ENCODE results near the gene SRF.

Gene SRF

DNA sequence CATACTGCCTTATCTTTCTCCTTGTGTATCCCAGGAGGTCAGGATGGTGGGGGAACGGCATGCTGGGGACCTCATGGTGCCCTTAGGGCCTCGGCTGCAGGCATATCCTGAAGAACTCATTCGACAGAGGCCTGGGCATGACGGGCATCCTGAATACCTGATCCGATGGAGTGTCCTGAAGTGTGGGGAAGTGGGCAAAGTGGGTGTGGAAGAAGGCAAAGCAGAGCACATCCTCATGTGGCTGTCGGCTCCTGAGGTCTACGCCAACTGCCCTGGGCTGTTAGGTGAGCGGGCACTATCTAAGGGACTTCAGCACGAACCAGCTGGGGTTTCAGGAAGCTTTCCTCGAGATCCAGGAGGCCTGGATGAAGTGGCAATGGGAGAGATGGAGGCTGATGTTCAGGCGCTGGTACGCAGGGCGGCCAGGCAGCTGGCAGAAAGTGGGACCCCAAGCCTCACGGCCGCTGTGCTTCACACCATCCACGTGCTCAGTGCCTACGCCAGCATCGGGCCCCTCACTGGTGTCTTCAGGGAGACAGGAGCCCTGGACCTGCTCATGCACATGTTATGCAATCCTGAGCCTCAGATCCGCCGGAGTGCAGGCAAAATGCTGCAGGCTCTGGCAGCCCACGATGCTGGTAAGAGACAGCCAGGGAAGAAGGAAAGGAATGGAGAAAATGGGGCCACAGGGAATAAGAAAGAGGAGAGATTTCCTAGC is 13.4 kb downstream of the SRF start:
- no peak for DNase-seq

DNA sequence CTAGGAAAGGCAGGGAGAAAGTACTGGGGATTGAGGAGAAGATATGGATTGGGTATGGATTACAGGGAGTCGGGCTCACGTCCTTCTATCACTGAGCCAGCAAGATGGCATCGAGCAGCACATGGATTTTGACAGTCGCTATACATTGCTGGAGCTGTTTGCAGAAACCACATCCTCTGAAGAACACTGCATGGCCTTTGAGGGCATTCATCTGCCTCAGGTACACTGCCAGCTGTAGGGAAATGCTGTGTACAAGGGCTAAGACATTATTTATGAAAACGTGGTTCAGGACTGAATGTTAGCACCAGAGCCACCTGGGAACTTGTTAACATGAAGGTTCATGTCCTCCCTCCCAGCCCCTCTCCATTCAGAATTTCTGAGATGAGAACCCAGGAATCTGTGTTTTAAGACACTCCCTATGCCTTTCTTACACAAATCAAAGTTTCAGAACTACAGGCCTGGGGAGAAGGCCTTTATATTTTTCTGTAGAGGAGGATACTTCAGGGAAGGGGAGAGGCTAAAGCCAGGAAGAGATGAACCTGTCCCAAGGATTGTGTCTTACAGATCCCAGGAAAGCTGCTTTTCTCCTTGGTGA is 14.4 kb downstream of the SRF start:
- no peak for DNase-seq

DNA sequence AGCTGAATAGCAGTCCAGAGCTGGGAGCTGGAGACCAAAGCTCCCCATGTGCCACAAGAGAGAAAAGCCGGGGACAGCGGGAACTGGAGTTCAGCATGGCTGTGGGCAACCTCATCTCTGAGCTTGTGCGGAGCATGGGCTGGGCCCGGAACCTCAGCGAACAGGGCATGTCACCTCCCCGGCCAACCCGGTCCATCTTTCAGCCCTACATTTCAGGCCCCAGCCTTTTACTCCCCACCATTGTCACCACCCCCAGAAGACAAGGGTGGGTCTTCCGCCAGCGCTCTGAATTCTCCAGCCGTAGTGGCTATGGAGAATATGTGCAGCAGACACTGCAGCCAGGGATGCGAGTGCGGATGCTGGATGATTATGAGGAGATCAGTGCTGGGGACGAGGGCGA is 14.9 kb downstream of the SRF start:
- DNase-seq, result no peak

DNA sequence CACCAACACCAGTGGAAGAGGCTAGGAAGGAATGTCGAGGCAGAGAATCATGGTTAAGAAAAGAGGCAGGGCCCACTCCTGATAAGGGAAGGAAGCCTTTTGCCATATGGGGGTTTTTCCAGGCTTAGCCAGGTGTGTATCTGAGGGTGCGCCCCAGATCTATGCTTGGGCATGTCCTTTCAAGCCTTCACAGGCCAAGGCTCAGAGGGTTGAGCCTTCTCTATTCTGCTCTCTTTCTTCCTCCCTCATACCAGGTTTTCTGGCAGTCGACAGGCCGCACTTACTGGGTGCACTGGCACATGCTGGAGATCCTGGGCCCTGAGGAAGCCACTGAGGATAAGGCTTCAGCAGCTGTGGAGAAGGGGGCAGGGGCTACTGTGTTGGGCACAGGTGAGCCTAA is 15.6 kb downstream of the SRF start:
- DNase-seq, result no peak

DNA sequence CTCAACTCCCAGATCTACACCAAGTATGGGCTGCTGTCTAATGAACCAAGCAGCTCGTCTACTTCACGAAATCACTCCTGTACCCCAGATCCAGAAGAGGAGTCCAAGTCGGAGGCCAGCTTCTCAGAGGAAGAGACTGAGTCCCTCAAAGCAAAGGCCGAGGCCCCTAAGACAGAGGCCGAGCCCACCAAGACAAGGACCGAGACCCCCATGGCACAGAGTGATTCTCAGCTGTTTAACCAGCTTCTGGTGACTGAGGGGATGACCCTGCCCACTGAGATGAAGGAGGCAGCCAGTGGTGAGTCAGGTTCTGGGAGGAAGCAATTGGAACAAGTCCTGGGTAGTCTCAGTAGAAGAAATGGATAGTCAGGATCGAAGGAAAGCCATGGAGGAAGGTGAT is 16.8 kb downstream of the SRF start:
- DNase-seq, result no peak

DNA sequence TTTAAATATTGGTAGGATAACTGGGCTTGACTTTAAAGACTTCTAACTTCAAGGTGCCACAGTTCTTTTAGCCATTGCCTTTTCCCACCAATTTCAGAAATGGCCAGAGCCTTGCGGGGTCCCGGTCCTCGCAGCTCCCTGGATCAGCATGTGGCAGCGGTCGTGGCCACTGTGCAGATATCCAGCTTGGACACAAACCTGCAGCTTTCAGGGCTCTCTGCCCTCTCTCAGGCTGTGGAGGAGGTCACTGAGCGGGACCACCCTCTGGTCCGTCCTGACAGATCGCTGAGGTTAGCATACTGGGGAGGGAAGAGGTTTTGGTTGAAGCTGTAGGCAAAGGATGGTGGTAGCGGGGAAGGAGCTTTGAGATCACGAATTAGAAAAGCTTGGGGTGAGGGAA is 17.4 kb downstream of the SRF start:
- DNase-seq, result no peak

DNA sequence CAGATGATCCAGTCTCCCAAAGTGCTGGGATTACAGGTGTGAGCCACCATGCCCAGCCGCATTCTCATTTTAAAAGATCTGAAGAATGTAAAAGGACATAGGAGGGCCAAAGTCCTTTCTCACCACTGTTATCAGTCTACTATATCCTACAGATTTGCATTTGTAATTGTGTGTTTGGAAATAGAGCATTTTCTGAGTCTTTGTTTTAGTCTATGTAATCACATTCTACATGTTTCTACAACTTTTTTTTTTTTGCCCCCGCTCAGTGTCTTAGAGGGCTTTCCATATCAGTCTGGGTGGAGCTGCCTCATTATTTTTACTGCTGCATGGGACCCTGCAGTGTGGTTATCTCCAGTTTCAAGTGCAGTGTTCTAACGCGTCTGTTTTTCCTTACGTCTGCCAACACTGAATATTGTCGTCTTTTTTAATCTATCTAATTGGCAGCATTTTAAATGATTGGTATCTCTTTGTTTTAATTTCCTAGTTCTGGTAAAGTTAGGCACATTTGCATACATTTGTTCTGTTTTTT is 18.8 kb downstream of the SRF start:
- DNase-seq, result no peak

DNA sequence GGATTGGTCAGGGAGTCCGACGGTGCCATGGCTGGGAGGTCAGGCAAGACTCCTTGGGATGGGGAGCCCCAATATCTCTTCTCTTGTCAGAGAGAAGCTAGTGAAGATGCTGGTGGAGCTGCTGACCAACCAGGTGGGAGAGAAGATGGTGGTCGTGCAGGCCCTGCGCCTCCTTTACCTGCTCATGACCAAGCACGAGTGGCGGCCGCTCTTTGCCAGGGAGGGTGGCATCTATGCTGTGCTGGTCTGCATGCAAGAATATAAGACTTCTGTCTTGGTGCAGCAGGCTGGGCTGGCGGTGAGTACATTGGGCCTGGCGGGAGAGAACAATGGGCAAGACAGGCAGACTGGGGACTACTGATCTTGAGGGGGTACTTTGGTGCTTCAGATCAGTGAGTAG is 21.8 kb downstream of the SRF start:
- DNase-seq, result no peak

DNA sequence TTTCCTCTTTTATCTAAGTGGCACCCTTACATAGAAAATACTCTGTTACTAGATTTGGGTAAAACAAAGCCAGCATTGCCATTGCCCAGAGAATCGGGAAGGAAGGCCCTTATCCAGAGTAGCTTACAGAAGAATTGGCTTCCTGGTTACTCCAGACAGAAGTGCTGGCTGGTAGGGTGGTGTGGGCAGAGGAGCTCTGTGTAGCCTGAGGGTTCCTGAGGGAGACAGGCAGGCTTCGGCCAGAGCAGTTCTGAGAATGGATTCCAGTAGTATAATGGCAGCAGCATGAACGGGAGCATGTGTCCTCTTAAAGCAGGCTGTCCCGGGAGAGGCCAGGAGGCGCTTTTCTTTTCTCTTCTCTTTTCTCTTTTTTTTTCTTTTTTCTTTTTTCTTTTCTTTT is 22.9 kb downstream of the SRF start:
- no peak for DNase-seq

DNA sequence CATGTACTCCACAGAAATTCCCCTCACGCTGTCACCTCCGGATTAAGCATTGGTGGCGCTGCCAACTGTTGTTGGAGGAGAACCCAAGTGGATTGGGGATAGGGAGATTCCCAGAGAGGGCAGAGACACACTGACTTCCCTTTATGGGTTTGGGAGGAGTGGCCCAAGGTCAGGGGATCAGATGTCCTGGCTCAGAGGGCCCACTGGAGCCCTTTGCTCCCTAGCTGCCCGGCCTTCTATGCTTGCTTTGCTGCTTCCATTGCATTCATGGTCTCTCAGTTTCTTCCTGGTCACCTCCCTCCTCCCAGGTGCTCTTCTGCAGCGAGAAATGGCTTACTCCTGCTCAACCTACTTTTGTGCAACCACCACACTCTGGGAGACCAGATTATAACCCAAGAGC is 25.3 kb downstream of the SRF start:
- DNase-seq, result no peak

DNA sequence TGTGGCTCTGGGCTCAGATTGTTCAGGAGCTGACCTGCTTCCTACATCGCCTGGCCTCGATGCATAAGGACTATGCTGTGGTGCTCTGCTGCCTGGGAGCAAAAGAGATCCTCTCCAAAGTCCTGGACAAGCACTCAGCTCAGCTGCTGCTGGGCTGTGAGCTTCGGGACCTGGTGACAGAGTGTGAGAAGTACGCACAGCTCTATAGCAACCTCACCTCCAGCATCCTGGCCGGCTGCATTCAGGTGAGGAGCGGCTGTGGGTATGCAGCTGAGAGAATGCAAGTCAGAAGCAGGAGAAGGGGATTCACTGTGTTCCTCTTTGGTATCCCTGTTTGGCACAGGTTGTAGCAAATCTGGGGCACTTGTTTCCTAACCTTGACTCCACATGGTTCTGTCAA is 28.8 kb downstream of the SRF start:
- DNase-seq, result no peak

DNA sequence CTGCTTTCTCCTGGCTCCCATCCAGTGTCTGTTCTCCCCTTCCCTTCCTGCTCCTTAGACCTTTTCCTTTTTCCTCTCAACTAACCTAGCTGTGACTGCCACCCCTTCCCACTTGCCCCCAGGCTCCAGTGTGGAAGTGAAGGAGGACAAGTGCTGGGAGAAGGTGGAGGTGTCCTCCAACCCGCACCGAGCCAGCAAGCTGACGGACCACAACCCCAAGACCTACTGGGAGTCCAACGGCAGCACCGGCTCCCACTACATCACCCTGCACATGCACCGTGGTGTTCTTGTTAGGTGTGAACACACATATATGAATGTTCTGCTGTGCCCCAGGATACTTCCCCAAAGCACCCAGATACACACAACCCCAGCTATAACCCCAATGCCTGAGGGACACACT is 29.5 kb downstream of the SRF start:
- DNase-seq, result no peak

DNA sequence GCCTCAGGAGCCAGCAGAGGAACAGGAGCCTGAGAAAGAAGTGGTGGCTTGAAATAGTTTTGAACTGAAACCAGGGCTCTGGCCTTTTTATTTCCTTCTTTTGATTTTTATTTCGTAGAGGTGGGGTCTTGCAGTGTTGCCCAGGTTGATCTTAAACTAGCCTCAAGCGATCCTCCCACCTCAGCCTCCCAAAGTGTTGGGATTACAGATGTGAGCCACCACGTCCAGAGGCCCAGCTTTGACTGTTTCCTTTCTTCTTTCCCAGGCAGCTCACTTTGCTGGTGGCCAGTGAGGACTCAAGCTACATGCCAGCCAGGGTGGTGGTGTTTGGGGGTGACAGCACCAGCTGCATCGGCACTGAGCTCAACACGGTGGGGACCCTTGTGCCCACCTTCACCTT is 31.4 kb downstream of the SRF start:
- no peak for DNase-seq

DNA sequence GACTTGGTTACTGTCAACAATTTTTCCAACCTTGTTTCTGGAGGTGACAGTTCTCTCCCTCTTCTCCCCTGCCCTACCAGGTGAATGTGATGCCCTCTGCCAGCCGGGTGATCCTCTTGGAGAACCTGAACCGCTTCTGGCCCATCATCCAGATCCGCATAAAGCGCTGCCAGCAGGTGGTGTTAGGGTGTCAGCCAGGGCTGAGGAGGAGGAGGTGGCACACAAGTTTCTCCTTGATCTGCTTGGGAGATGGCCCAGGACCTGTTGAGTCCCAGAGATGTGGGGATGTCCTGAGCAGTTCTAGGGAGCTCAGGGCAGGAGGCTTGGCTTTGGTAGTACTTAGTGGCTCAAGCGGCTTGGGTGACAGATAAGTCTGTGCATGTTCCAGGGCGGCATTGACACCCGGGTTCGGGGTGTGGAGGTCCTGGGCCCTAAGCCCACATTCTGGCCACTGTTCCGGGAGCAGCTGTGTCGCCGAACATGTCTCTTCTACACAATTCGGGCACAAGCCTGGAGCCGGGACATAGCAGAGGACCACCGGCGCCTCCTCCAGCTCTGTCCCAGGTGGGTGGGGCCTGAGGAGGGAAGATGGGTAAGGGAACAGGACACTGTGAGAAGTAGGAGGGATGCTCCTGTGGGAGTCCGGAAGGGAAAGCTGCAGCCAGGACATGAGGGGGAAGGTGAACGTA is 32.1 kb downstream of the SRF start:
- no peak for DNase-seq

DNA sequence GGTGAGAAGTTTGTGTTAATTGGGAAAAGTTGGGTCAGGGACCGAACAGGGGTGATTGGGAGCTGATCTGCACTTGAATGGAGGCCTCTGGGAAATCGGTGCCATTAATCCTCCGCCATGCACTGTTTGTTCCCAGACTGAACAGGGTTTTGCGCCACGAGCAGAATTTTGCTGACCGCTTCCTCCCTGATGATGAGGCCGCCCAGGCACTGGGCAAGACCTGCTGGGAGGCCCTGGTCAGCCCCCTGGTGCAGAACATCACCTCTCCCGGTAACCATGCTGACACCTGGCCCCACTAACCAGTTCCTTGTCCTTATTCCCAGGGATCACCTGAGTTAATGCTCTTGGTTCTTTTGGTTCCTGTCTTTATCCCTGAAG is 32.6 kb downstream of the SRF start:
- DNase-seq, result no peak

DNA sequence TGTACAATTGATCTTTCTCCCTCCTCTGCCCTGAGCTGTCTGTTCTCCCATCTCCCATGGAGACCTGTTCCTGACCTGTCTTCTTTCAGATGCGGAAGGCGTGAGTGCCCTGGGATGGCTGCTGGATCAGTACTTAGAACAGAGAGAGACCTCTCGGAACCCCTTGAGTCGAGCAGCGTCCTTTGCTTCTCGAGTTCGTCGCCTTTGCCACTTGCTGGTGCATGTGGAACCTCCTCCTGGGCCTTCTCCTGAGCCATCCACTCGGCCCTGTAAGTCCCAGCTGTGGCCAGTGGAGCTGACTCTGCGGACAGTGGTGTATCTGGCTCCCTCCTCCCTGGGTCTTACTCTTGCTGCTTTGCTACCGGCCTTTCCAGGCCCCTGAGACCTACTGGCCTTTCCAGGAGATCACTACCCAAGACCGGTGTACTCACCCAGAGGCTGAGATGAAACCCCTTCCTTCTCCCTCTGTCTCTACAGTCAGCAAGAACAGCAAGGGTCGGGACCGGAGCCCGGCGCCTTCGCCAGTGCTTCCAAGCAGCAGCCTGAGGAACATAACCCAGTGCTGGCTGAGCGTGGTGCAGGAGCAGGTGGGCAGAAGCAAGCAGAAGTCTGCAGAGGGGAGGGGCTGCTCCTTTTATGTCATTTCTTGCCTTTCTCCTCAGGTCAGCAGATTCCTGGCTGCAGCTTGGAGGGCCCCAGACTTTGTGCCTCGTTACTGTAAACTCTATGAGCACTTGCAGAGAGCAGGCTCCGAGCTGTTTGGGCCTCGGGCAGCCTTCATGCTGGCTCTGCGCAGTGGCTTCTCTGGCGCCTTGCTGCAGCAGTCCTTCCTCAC is 33.4 kb downstream of the SRF start:
- DNase-seq, result no peak

DNA sequence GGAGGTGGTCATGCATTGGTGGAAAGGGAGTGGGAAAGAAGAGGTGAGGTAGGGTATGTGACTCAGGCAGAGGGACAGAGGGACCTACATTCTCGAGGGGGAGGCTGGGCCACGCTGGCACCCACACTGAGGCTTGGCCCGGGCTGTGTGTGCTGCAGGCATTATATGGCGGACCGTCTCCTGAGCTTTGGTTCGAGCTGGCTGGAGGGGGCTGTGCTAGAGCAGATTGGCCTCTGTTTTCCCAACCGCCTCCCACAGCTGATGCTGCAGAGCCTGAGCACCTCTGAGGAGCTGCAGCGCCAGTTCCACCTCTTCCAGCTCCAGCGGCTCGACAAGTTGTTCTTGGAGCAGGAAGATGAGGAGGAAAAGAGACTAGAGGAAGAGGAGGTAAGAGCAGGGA is 34.8 kb downstream of the SRF start:
- no peak for DNase-seq

DNA sequence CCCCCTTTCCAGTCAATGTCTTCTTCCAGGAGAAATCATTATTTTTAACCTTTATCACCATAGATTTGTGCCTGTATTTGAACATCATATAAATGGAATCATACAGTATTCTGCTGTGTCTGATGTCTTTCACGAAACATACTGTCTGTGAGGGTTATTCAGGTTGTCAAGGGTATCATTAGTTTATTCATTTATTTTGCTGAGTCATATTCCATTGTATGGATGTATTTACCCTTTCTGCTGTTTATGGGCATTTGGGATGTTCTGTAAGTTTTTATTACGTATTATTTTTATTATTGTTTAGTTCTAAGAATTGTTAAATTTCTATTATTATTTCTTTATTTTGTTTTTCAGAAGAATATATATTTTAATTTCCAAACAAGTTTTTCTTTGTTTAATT is 36.2 kb downstream of the SRF start:
- no peak for DNase-seq

DNA sequence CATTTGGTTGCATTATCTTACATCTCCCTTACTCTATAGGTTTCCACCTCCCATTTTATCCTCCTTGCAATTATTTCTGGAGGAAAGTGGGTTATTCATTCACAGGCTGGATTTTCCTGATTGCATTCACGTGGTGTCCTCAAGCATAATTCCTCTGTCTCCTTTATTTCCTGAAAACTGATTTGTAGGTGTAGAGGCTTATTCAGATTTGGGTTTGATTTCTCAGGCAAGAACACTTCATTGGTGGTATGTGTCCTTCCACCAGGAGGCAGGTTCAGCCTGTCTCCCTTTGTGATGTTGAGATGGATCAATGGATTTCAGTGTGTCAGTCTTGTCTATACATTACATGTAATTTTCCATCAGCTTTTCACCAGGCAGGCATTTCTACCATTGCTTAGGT is 40.9 kb downstream of the SRF start:
- DNase-seq, result no peak

DNA sequence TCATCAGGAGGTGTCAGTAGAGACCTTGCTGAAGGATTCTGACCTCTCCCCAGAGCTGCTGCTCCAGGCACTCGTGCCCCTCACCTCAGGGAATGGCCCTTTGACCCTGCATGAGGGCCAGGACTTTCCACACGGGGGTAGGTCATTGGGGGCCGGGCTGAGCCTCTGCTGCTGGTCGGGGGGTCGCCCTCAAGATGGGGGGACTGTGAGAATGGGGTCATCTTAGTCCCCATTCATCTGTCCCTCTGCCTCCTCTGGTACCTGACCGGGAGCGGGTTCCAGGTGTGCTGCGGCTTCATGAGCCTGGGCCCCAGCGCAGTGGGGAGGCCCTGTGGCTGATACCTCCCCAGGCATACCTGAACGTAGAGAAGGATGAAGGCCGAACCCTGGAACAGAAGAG is 42.4 kb downstream of the SRF start:
- no peak for DNase-seq

DNA sequence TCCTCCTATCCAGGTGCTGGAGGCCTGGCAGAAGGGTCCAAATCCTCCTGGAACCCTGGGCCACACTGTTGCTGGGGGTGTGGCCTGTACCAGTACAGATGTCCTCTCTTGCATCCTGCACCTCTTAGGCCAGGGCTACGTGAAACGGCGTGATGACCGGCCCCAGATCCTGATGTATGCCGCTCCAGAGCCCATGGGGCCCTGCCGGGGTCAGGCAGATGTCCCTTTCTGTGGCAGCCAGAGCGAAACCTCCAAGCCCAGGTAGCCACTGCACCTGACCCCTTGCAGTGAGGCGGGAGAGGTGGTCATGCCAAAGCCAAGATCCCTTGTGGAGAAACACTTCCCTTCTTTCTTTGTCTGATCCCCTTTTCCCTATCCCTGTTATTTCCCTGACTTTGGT is 44.0 kb downstream of the SRF start:
- no peak for DNase-seq

DNA sequence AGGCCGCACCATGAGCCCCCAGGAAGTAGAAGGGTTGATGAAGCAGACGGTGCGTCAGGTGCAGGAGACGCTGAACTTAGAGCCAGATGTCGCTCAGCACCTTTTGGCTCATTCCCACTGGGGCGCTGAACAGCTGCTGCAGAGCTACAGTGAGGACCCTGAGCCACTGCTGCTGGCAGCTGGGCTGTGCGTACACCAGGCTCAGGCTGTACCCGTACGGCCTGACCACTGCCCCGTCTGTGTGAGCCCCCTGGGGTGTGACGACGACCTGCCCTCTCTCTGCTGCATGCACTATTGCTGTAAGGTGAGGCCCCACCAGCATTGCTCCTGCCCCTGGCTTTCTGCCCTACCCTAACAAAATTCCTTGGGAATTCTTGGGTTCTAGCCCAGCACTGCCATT is 45.1 kb downstream of the SRF start:
- peak; percentile 65 for DNase-seq

DNA sequence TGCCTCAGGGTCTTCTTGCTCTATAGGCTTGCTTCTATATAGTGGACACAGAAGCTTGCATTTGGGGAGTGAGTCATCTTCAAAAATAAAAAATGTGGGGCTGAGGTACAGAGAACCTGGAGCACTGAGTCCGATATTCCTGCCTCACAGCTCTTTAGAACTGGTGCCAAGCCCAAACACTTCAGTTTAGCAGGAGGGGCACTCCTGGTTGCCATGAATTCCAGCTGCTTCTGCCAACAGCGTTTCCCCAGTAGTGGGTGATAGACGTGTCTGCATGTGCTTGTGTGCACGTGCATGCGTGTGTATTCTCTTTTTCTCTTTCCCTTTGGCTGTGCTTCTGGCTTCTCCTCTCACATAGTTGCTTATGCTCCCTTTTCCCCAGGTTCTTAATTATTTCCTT is 46.3 kb downstream of the SRF start:
- DNase-seq, result no peak

DNA sequence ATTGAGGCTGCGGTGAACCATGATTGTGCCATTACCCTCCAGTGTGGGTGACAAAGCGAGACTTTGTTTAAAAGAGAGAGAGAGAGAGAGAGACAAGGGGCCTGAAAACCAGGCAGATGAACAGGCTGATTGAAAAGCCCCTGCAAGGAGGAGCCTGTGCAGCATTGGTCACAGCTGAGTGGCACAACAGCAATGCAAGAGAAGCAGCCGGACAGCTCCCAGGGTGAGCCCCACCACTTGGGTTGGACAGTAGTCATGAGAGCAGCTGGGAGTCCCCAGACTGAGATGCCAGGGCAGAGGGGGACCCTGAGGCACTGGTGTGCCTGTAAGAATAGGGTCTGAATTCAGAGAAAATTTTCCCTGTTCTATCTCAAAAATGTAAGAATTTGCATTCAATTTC is 48.0 kb downstream of the SRF start:
- DNase-seq, result no peak

All from DMS 273 treated with DMSO at 0.1 percent for 48 hours (cell line).